HepG2 (cell line): ENCODE data around the gene C11orf68. TPM values are rescaled to one million over a fixed set of nuclear protein-coding genes. Genes with fewer than 3 reads are reported as not detected.
A peak's percentile ranks its signal among the peaks of the same experiment; 100 is the strongest.

Source experiments
- CBFB ChIP-seq: sonication (generic); formaldehyde crosslinking; IDR thresholded peaks from 2 replicates; pipeline ENCODE4 v1.4.0; 2020; ENCODE audit warnings: missing genetic modification reagents
- CCDC6 ChIP-seq: sonication (generic); formaldehyde crosslinking; IDR thresholded peaks from 2 replicates; pipeline ENCODE4 v1.8.1; 2022; ENCODE audit warnings: mild to moderate bottlenecking, missing genetic modification reagents, moderate library complexity
- FOXJ3 ChIP-seq: sonication (generic); formaldehyde crosslinking; IDR thresholded peaks from 2 replicates; pipeline ENCODE4 v1.4.0; 2020; ENCODE audit warnings: missing genetic modification reagents, mild to moderate bottlenecking, borderline replicate concordance
- FOXM1 ChIP-seq: sonication (generic); formaldehyde crosslinking; IDR thresholded peaks from 2 replicates; pipeline ENCODE4 v1.5.0; 2020; ENCODE audit warnings: missing genetic modification reagents
- IKZF4 ChIP-seq: sonication (generic); formaldehyde crosslinking; IDR thresholded peaks from 2 replicates; pipeline ENCODE4 v1.5.1; 2020; ENCODE audit warnings: borderline replicate concordance, mild to moderate bottlenecking, low read depth, missing genetic modification reagents; ENCODE audit errors: not compliant biosample characterization
- MED1 ChIP-seq: sonication (generic); formaldehyde crosslinking; IDR thresholded peaks from 2 replicates; pipeline ENCODE4 v1.4.0; 2020; ENCODE audit warnings: missing genetic modification reagents
- MXI1 ChIP-seq: IDR thresholded peaks from 3 replicates; pipeline ENCODE4 v1.6.1; 2012; ENCODE audit warnings: low read depth, low read length, inconsistent platforms, borderline replicate concordance
- NFKBIZ ChIP-seq: IDR thresholded peaks from 2 replicates; pipeline ENCODE4 v1.6.1; 2018; ENCODE audit warnings: missing genetic modification reagents, missing compliant biosample characterization
- PAWR ChIP-seq: sonication (generic); formaldehyde crosslinking; IDR thresholded peaks from 2 replicates; pipeline ENCODE4 v1.4.0; 2020; ENCODE audit warnings: missing genetic modification reagents, mild to moderate bottlenecking, borderline replicate concordance
- PCBP1 ChIP-seq: fragments of 200-400 bp; formaldehyde crosslinking; IDR thresholded peaks from 2 replicates; pipeline ENCODE4 v1.6.1; 2017; ENCODE audit warnings: mild to moderate bottlenecking, low read depth, low read length, borderline replicate concordance
- PRMT3 ChIP-seq: sonication (generic); formaldehyde crosslinking; IDR thresholded peaks from 2 replicates; pipeline ENCODE4 v1.8.1; 2022; ENCODE audit warnings: low read depth, mild to moderate bottlenecking, moderate library complexity, missing genetic modification reagents, borderline replicate concordance
- SALL1 ChIP-seq: sonication (generic); formaldehyde crosslinking; IDR thresholded peaks from 2 replicates; pipeline ENCODE4 v1.8.0; 2022; ENCODE audit warnings: mild to moderate bottlenecking, missing genetic modification reagents
- SOX6 ChIP-seq, 2 experiments: fragments of 450-650 bp in 1 of 2; sonication (generic) in 1 of 2; formaldehyde crosslinking in 1 of 2; IDR thresholded peaks; 2 replicates each; pipeline versions ENCODE4 v1.4.0 to v1.6.1; 2017 to 2020; ENCODE audit warnings: antibody characterized with exemption in 1 of 2, mild to moderate bottlenecking in 1 of 2, missing genetic modification reagents in 1 of 2
- TBX2 ChIP-seq: sonication (generic); formaldehyde crosslinking; IDR thresholded peaks from 2 replicates; pipeline ENCODE4 v1.5.0; 2020; ENCODE audit warnings: missing genetic modification reagents, mild to moderate bottlenecking, borderline replicate concordance
- ZFP62 ChIP-seq: sonication (generic); formaldehyde crosslinking; IDR thresholded peaks from 2 replicates; pipeline ENCODE4 v1.4.0; 2020; ENCODE audit warnings: missing genetic modification reagents
- ZNF136 ChIP-seq: sonication (generic); formaldehyde crosslinking; IDR thresholded peaks from 2 replicates; pipeline ENCODE4 v1.8.1; 2022; ENCODE audit warnings: low read depth, mild to moderate bottlenecking, moderate library complexity, missing genetic modification reagents
- ZNF432 ChIP-seq: sonication (generic); formaldehyde crosslinking; IDR thresholded peaks from 2 replicates; pipeline ENCODE4 v1.5.0; 2020; ENCODE audit warnings: missing genetic modification reagents, mild to moderate bottlenecking, borderline replicate concordance
- ZNF501 ChIP-seq: sonication (generic); formaldehyde crosslinking; IDR thresholded peaks from 2 replicates; pipeline ENCODE4 v1.5.1; 2020; ENCODE audit warnings: mild to moderate bottlenecking, moderate library complexity, missing genetic modification reagents
- ZNF510 ChIP-seq: sonication (generic); formaldehyde crosslinking; IDR thresholded peaks from 2 replicates; pipeline ENCODE4 v1.4.0; 2020; ENCODE audit warnings: low read depth, mild to moderate bottlenecking, missing genetic modification reagents
- ZNF644 ChIP-seq: IDR thresholded peaks from 2 replicates; pipeline ENCODE4 v1.6.1; 2016; ENCODE audit warnings: low read depth
- ZNF674 ChIP-seq: sonication (generic); formaldehyde crosslinking; IDR thresholded peaks from 2 replicates; pipeline ENCODE4 v1.5.0; 2020; ENCODE audit warnings: low read depth, mild to moderate bottlenecking, missing genetic modification reagents
- ZNF7 ChIP-seq: IDR thresholded peaks from 2 replicates; pipeline ENCODE4 v1.6.1; 2016; ENCODE audit warnings: missing biosample characterization, missing genetic modification reagents
- ZSCAN20 ChIP-seq: sonication (generic); formaldehyde crosslinking; IDR thresholded peaks from 2 replicates; pipeline ENCODE4 v1.4.0; 2020; ENCODE audit warnings: missing genetic modification reagents, mild to moderate bottlenecking, borderline replicate concordance
- ZSCAN29 ChIP-seq: sonication (generic); formaldehyde crosslinking; conservative IDR thresholded peaks from 2 replicates; pipeline ENCODE4 v1.4.0; 2020; ENCODE audit warnings: mild to moderate bottlenecking, missing genetic modification reagents
- polyA plus RNA-seq, 8 experiments: library from polyadenylated mRNA; depleted of rRNA in 3 of 8; stranded (reverse) in 7 of 8; unstranded in 1 of 8; fragments of >200 nt; fragmentation: Illumina TruSeq in 4 of 8; extraction: Trizol in 4 of 8; gene quantifications; 2 replicates each; pipeline versions ENCODE4 v1.2.1 to v1.2.3, GENCODE V29; 2011 to 2016; ENCODE audit warnings: low read depth in 4 of 8, missing spikeins in 1 of 8, mixed read lengths in 1 of 8; ENCODE audit not compliant: insufficient read depth in 1 of 8
- total RNA-seq, 5 experiments: library from RNA; depleted of rRNA; stranded (reverse); fragments of >200 nt; fragmentation: Illumina TruSeq; extraction: Trizol; gene quantifications; 2 replicates each; pipeline ENCODE4 v1.2.3, GENCODE V29; 2016; ENCODE audit warnings: low read depth in 1 of 5
- TF ChIP-seq, protein P1 (sequence below): sonication (generic); formaldehyde crosslinking; conservative IDR thresholded peaks from 2 replicates; pipeline ENCODE4 v1.8.0; 2022; ENCODE audit warnings: mild to moderate bottlenecking, moderate library complexity, missing genetic modification reagents
- TF ChIP-seq, protein P2 (sequence below), 2 experiments: fragments of 450-650 bp in 1 of 2; sonication (generic) in 1 of 2; formaldehyde crosslinking; IDR thresholded peaks; 2 replicates each; pipeline versions ENCODE4 v1.5.0 to v1.8.0; 2020 to 2022; ENCODE audit warnings: mild to moderate bottlenecking in 1 of 2, missing genetic modification reagents in 1 of 2
- TF ChIP-seq, protein P3 (sequence below): sonication (generic); formaldehyde crosslinking; IDR thresholded peaks from 2 replicates; pipeline ENCODE4 v1.5.1; 2020; ENCODE audit warnings: missing genetic modification reagents, mild to moderate bottlenecking, borderline replicate concordance

C11orf68 gene
- total and polyA plus RNA-seq, 2 of the 13 experiments (the other 11 are each of a cell fraction or from before 2014, with no cell fraction given) = 8.4 to 28.3 TPM

DNA sequence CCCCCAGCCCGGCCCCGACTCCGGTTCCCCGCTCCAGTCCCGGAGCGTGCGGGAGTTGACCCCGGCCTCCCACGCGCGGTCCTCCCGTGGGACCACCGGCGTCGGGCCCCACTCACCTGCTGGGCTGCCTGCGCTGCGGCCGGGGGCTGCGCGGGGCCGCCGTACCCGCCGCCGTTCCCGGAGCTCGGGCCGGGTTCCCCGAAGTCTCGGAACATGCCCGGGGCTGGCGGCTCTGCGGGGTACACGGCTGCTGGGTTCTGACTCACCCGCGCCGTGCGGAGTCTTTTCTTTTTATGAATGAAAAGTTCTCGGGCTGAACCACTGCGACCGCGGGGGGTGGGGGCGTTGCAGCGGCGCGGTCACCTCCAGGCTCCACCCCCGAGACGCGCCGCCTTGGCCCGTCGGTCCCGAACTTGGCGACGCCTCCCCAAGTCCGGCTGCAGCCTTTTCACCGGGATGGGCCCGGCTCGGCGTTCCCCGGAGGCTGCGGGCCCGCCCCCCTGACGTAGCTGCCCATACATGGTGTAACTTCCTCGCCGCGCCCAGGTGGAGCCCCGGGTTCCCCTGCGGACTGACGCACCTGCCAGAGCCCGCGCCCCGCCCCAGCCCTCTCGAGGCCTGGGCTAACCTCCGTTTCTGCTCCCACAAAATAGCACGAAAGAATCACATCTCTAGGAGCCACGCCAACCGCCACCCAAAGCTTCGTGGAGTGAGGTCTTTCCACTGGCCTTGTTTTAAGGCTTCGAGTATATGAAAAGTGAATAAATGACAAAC lies 18.6 kb downstream of the C11orf68 start, which contains the start of gene FOSL1 (continued):
- TF ChIP-seq SOX6 (IDR thresholded peaks at IDR 0.05) = no peak
- peak; percentile 44; the same call in 1 of the 2 replicates for TF ChIP-seq SOX6 (CRISPR knock-in tag; IDR thresholded peaks at IDR 0.05)
- no peak for TF ChIP-seq NFKBIZ (CRISPR knock-in tag)
- no peak for TF ChIP-seq ZNF510 (CRISPR knock-in tag)
- TF ChIP-seq MXI1 = peak; percentile 78; the same call in 1 of the 3 replicates
- no peak for TF ChIP-seq PAWR (CRISPR knock-in tag)
- TF ChIP-seq CCDC6 = 0 out of 2 replicates have a peak, but pooled peaks have one; percentile 71
- TF ChIP-seq ZNF674 (CRISPR knock-in tag) = no peak
- peak; percentile 22; the same call in 1 of the 2 replicates for TF ChIP-seq ZNF501 (CRISPR knock-in tag)
- TF ChIP-seq, protein P1, sequence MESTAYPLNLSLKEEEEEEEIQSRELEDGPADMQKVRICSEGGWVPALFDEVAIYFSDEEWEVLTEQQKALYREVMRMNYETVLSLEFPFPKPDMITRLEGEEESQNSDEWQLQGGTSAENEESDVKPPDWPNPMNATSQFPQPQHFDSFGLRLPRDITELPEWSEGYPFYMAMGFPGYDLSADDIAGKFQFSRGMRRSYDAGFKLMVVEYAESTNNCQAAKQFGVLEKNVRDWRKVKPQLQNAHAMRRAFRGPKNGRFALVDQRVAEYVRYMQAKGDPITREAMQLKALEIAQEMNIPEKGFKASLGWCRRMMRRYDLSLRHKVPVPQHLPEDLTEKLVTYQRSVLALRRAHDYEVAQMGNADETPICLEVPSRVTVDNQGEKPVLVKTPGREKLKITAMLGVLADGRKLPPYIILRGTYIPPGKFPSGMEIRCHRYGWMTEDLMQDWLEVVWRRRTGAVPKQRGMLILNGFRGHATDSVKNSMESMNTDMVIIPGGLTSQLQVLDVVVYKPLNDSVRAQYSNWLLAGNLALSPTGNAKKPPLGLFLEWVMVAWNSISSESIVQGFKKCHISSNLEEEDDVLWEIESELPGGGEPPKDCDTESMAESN (CRISPR knock-in tag) = peak; percentile 91
- TF ChIP-seq, protein P2, sequence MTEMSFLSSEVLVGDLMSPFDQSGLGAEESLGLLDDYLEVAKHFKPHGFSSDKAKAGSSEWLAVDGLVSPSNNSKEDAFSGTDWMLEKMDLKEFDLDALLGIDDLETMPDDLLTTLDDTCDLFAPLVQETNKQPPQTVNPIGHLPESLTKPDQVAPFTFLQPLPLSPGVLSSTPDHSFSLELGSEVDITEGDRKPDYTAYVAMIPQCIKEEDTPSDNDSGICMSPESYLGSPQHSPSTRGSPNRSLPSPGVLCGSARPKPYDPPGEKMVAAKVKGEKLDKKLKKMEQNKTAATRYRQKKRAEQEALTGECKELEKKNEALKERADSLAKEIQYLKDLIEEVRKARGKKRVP (CRISPR knock-in tag; IDR thresholded peaks at IDR 0.05) = peak in 1 of 2 experiments; percentile 26; a peak in 1 of 4 replicates
- no peak for TF ChIP-seq ZFP62 (CRISPR knock-in tag)
- no peak for TF ChIP-seq ZSCAN29
- peak; percentile 28; the same call in 1 of the 2 replicates for TF ChIP-seq MED1 (CRISPR knock-in tag)
- TF ChIP-seq FOXM1 = no peak
- no peak for TF ChIP-seq ZNF7 (CRISPR knock-in tag)
- no peak for TF ChIP-seq ZNF644 (CRISPR knock-in tag)
- TF ChIP-seq CBFB (CRISPR knock-in tag) = peak; percentile 50; the same call in 1 of the 2 replicates
- 0 out of 2 replicates have a peak, but pooled peaks have one; percentile 54 for TF ChIP-seq ZNF136
- peak; percentile 60; the same call in 1 of the 2 replicates for TF ChIP-seq TBX2 (CRISPR knock-in tag)
- peak; percentile 33; the same call in 1 of the 2 replicates for TF ChIP-seq PCBP1
- TF ChIP-seq, protein P3, sequence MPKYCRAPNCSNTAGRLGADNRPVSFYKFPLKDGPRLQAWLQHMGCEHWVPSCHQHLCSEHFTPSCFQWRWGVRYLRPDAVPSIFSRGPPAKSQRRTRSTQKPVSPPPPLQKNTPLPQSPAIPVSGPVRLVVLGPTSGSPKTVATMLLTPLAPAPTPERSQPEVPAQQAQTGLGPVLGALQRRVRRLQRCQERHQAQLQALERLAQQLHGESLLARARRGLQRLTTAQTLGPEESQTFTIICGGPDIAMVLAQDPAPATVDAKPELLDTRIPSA (CRISPR knock-in tag) = no peak
- peak; percentile 47; the same call in 1 of the 2 replicates for TF ChIP-seq SALL1 (CRISPR knock-in tag)
- TF ChIP-seq ZNF432 (CRISPR knock-in tag) = no peak
- no peak for TF ChIP-seq IKZF4 (CRISPR knock-in tag)
- 0 out of 2 replicates have a peak, but pooled peaks have one; percentile 19 for TF ChIP-seq ZSCAN20 (CRISPR knock-in tag)
- TF ChIP-seq PRMT3 (CRISPR knock-in tag) = peak; percentile 87; the same call in 1 of the 2 replicates
- no peak for TF ChIP-seq FOXJ3 (CRISPR knock-in tag)
